ENCODE data around the gene SPINK8.
A peak's percentile ranks its signal among the peaks of the same experiment; 100 is the strongest.

Gene SPINK8

DNA sequence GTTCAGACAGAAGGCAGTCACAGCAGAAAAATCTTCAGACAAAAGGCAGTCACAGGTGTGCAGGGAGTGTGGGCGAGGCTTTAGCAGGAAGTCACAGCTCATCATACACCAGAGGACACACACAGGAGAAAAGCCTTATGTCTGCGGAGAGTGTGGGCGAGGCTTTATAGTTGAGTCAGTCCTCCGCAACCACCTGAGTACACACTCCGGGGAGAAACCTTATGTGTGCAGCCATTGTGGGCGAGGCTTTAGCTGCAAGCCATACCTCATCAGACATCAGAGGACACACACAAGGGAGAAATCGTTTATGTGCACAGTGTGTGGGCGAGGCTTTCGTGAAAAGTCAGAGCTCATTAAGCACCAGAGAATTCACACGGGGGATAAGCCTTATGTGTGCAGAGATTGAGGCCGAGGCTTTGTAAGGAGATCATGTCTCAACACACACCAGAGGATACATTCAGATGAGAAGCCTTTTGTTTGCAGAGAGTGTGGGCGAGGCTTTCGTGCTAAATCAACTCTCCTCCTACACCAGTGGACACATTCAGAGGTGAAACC, 65.0 kb downstream of the SPINK8 start (continued):
- TF ChIP-seq ZBTB26 (tag by site-specific recombination; optimal IDR thresholded peaks at IDR 0.05) (no peak), ZNF558 (tag by site-specific recombination; IDR thresholded peaks at IDR 0.05) (no peak), ZFHX2 (tag by site-specific recombination; conservative IDR thresholded peaks at IDR 0.05) (peak; percentile 85), MZF1 (tag by site-specific recombination; IDR thresholded peaks at IDR 0.05; ENCODE audit: borderline replicate concordance) (no peak)

- Histone ChIP-seq H3K36me3 (ENCODE audit: control insufficient read depth in 2 of 2, insufficient read depth in 1 of 2, low read length in 2 of 2) (peaks cover 3 to 68% of the 10 kb centered on the region in 2 experiments; a peak in 2 of 3 replicates), H3K9me3 (ENCODE audit: control insufficient read depth, insufficient read depth, low read depth, low read length) (no peaks in the 10 kb centered on the region), H3K27ac (ENCODE audit: extremely low read depth, low read depth, low read length) (no peak overlapping the region), H3K4me3 (ENCODE audit: low read depth, low read length) (no peak overlapping the region), H3K4me1 (ENCODE audit: control insufficient read depth, insufficient read depth, low read length) (no peaks in the 10 kb centered on the region)
- CTCF ChIA-PET = interaction anchor here (0.6 to 3.6 kb wide), 5 partner anchors 15 to 360 kb away, joined by 3 to 16 read pairs (median 3); no protein-coding TSS in a partner anchor
- POLR2A ChIA-PET = no interaction called here
- TF ChIP-seq ZNF23 (tag by site-specific recombination; IDR thresholded peaks at IDR 0.05; ENCODE audit: borderline replicate concordance) (no peak), SP7 (tag by site-specific recombination; IDR thresholded peaks at IDR 0.05) (no peak), ZNF610 (tag by site-specific recombination; IDR thresholded peaks at IDR 0.05; ENCODE audit: borderline replicate concordance) (no peak), YY2 (tag by site-specific recombination; IDR thresholded peaks at IDR 0.05) (no peak), ZNF791 (tag by site-specific recombination; IDR thresholded peaks at IDR 0.05) (no peak), ZFP3 (tag by site-specific recombination; IDR thresholded peaks at IDR 0.05; ENCODE audit: low read depth) (no peak), ZNF335 (tag by site-specific recombination; conservative IDR thresholded peaks at IDR 0.05) (no peak), ZNF621 (tag by site-specific recombination; IDR thresholded peaks at IDR 0.05) (no peak), KLF17 (tag by site-specific recombination; IDR thresholded peaks at IDR 0.05) (no peak), PRDM6 (tag by site-specific recombination; IDR thresholded peaks at IDR 0.05) (no peak), ZNF169 (tag by site-specific recombination; IDR thresholded peaks at IDR 0.05) (no peak)
- TF ChIP-seq, protein P1, sequence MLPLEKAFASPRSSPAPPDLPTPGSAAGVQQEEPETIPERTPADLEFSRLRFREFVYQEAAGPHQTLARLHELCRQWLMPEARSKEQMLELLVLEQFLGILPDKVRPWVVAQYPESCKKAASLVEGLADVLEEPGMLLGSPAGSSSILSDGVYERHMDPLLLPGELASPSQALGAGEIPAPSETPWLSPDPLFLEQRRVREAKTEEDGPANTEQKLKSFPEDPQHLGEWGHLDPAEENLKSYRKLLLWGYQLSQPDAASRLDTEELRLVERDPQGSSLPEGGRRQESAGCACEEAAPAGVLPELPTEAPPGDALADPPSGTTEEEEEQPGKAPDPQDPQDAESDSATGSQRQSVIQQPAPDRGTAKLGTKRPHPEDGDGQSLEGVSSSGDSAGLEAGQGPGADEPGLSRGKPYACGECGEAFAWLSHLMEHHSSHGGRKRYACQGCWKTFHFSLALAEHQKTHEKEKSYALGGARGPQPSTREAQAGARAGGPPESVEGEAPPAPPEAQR (tag by site-specific recombination; IDR thresholded peaks at IDR 0.05) = no peak
Observed at GRCh38 chr3:48267782-48268181, 65.7 kb downstream of the SPINK8 start.

DNA sequence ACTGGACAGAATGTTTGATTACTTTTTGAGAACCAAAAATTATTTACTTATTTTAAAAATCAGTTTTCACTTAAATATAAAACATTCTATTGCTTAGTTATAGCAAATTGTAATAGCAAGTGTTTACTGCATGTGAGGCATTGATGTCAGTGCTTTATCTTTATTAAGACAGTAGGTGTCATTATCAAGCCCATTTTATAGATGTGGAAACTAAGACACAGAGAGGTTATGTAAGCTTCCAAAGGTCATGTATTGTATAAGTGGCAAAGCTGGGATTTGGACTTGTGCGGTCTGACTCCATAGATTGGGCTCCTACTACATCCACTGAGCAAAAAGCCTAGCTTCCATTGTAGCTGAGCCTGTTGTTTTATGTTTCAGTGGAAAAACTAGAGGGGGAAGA, 74.9 kb downstream of the SPINK8 start:
- Histone ChIP-seq H3K4me3 (ENCODE audit: low read depth, low read length) (no peak overlapping the region), H3K27ac (ENCODE audit: extremely low read depth, low read depth, low read length) (no peak overlapping the region), H3K4me1 (ENCODE audit: control insufficient read depth, insufficient read depth, low read length) (no peaks in the 10 kb centered on the region), H3K9me3 (ENCODE audit: control insufficient read depth, insufficient read depth, low read depth, low read length) (no peaks in the 10 kb centered on the region), H3K36me3 (ENCODE audit: control insufficient read depth in 2 of 2, insufficient read depth in 1 of 2, low read length in 2 of 2) (peaks cover 13 to 85% of the 10 kb centered on the region in 2 experiments)
- POLR2A ChIA-PET = no interaction called here
- CTCF ChIA-PET = no interaction called here
- TF ChIP-seq ZNF350 (tag by site-specific recombination; IDR thresholded peaks at IDR 0.05) (no peak), ZNF37A (tag by site-specific recombination; IDR thresholded peaks at IDR 0.05) (no peak), ZNF174 (tag by site-specific recombination; IDR thresholded peaks at IDR 0.05) (no peak), ZNF394 (tag by site-specific recombination; IDR thresholded peaks at IDR 0.05; ENCODE audit: borderline replicate concordance) (no peak), ZFP3 (tag by site-specific recombination; IDR thresholded peaks at IDR 0.05; ENCODE audit: low read depth) (no peak), ZNF596 (tag by site-specific recombination; IDR thresholded peaks at IDR 0.05) (no peak), ZNF623 (tag by site-specific recombination; IDR thresholded peaks at IDR 0.05) (no peak), ZNF585B (tag by site-specific recombination; IDR thresholded peaks at IDR 0.05) (no peak), ZBTB48 (tag by site-specific recombination; IDR thresholded peaks at IDR 0.05) (no peak), KLF1 (tag by site-specific recombination; IDR thresholded peaks at IDR 0.05) (no peak)
- TF ChIP-seq, protein P2, sequence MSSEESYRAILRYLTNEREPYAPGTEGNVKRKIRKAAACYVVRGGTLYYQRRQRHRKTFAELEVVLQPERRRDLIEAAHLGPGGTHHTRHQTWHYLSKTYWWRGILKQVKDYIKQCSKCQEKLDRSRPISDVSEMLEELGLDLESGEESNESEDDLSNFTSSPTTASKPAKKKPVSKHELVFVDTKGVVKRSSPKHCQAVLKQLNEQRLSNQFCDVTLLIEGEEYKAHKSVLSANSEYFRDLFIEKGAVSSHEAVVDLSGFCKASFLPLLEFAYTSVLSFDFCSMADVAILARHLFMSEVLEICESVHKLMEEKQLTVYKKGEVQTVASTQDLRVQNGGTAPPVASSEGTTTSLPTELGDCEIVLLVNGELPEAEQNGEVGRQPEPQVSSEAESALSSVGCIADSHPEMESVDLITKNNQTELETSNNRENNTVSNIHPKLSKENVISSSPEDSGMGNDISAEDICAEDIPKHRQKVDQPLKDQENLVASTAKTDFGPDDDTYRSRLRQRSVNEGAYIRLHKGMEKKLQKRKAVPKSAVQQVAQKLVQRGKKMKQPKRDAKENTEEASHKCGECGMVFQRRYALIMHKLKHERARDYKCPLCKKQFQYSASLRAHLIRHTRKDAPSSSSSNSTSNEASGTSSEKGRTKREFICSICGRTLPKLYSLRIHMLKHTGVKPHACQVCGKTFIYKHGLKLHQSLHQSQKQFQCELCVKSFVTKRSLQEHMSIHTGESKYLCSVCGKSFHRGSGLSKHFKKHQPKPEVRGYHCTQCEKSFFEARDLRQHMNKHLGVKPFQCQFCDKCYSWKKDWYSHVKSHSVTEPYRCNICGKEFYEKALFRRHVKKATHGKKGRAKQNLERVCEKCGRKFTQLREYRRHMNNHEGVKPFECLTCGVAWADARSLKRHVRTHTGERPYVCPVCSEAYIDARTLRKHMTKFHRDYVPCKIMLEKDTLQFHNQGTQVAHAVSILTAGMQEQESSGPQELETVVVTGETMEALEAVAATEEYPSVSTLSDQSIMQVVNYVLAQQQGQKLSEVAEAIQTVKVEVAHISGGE (tag by site-specific recombination; conservative IDR thresholded peaks at IDR 0.05; ENCODE audit: low read depth) = no peak

Data from HEK293 (cell line).